Hematopoietic multipotent progenitor cell treated with erythropoietin and hydrocortisone succinate and interleukin-3 and kit ligand, for 6 days (in vitro differentiated cells): Measurements from ENCODE around the gene AP1S1.
"Not testable (repeated sequence)": the region's sequence is repeated elsewhere in the genome, so short reads cannot be mapped to it uniquely, and the experiment has no call there.

Experiments used
- DNase-seq: peaks from one replicate; pipeline ENCODE4 v3.0.0-alpha.2; 2015

AP1S1 gene

GRCh38 chr7:101202603-101202918 is 48.3 kb downstream of the AP1S1 start:
- DNase-seq = no peak

GRCh38 chr7:101203740-101204738 is 49.8 kb downstream of the AP1S1 start:
- DNase-seq = not testable (repeated sequence)

- DNase-seq = no peak
Measured at GRCh38 chr7:101205901-101206664, 51.8 kb downstream of the AP1S1 start.

- no peak for DNase-seq
Measured at GRCh38 chr7:101206665-101207042, 52.4 kb downstream of the AP1S1 start.

GRCh38 chr7:101207459-101207858 is 53.2 kb downstream of the AP1S1 start:
- DNase-seq = no peak

GRCh38 chr7:101208794-101209193 is 54.5 kb downstream of the AP1S1 start:
- no peak for DNase-seq

- DNase-seq = no peak
Measured at GRCh38 chr7:101210143-101210542, 55.9 kb downstream of the AP1S1 start.
